NCI-H1417 treated with DMSO at 0.1 percent for 48 hours (cell line): ENCODE data around the gene TBCB.

Experiments used
- DNase-seq: peaks from one replicate; lab custom pipeline; 2025; lab: John Stamatoyannopoulos, UW

The TBCB gene

DNA sequence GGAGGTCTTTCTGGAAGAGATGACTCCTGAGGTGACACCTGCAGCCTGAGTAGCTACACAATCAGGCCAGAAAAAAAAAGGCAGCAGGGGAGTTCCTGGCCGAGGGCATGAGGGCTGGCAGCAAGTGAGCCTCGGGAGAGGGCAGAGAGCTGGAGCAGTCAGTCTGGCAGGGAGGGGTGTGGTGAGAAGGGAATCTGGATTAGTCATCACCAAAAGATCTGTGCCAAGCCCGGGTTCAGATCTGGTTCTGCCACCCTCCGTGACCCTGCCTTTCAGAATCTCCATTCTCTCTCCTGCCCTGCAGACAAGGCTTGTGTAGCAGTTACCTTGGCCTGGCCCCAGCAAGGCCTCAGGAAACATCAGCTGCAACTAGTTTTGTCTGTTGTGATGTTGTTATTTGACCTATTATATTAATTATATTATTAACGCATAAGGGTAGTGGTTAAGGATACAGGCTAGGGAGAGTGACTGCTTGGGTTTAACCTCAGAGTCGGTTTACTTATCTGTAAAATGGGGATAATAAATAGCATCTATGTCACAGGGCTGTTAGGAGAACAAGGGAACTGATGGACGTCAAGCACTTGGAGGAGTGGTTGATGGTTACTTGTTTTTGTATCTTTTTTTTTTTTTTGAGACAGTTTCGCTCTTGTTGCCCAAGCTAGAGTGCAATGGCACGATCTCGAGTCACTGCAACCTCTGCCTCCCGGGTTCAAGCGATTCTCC lies 21.9 kb downstream of the TBCB start:
- no peak for DNase-seq

DNA sequence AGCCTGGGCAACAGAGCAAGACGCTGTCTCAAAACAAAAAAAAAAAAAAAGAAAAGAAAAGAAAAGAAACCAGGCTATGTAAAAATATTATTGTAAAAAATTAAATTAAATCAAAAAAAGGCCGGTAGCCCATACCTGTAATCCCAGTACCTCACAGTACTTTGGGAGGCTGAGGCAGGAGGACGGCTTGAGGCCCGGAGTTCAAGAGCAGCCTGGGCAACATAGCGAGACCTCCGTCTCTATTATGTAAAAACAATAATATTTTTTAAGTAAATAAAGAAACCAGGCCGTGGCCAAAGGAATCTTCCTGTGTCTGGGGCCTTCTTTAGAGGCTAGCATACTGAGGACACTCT lies 23.8 kb downstream of the TBCB start:
- DNase-seq: no peak

DNA sequence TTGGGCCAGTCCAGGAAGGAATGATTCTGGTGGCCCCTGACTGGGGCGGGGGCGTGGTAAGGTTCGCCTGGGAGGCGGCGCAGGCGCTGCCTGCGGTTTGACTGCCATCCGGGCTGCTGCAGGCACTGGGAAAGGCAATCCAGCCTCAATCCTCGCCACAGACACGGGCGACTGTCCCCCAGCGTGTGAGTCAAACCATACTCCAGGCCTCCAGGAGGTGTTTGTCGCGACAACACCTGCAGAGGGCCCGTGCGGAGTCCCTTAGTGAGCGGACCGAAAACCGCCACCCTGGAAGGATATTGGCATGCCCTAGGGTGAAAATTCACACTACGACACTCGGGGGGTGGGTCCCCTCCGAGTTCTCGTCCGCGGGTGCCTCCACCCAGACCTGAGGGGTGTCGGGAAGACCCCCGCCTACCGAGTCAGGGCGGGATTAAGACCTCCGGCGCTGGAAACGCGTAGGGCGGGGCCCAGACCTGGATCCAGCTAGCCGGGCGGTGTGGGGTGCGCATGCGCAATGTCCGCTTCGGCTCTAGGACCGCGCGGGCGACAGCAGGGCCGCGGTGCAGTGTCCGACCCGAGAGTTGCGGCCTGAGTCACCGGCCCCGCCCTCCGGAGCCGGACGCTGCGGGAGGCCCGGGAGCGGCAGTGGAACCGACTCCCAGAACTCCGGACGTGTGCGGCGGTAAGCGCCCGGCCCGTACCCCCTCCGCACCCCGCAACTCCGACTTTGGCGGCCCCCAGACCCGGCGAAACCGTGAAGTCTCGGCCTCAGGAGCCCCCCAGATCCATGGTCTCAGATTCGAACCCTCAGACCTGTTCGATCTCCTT lies 24.4 kb downstream of the TBCB start, which contains the start of gene CAPNS1:
CAPNS1 (plus strand) TSS at position 594 of the 831 bp plus-strand sequence. CDS start 946 bp downstream, outside the sequence.
- peak; percentile 65 for DNase-seq

DNA sequence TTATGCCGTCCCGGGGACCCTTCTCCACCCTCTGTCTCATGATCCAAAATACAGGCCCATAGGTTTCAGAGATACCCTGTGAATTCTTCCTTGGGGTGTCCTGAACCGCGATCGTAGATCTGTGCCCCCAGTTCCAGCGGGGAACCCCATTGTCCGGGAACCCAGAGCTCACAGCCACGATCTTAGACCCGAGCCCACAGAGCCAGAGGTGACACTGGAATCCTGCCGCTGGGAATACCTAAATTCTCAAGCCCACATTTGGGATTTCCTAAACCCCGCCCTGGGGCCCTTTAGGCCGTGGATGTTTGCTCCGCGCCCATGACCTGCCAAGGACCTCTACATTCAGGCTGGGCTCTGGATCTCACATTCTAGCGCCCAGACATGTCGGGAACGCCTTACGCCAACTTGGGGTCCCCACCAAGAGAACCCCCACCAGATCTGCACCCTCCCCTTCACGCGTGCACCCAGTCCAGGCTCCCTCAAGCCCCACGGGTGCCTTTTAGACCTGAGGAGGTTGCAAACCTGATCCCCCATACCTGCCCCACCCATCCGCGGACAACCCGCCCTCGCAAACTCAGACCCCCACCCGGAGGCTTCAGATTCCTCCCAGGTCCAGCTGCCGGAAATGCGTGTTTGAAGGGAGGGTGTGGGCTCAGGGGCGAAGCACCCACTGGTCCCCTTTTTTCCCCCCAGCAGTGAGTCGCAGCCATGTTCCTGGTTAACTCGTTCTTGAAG lies 25.2 kb downstream of the TBCB start:
- no peak for DNase-seq

DNA sequence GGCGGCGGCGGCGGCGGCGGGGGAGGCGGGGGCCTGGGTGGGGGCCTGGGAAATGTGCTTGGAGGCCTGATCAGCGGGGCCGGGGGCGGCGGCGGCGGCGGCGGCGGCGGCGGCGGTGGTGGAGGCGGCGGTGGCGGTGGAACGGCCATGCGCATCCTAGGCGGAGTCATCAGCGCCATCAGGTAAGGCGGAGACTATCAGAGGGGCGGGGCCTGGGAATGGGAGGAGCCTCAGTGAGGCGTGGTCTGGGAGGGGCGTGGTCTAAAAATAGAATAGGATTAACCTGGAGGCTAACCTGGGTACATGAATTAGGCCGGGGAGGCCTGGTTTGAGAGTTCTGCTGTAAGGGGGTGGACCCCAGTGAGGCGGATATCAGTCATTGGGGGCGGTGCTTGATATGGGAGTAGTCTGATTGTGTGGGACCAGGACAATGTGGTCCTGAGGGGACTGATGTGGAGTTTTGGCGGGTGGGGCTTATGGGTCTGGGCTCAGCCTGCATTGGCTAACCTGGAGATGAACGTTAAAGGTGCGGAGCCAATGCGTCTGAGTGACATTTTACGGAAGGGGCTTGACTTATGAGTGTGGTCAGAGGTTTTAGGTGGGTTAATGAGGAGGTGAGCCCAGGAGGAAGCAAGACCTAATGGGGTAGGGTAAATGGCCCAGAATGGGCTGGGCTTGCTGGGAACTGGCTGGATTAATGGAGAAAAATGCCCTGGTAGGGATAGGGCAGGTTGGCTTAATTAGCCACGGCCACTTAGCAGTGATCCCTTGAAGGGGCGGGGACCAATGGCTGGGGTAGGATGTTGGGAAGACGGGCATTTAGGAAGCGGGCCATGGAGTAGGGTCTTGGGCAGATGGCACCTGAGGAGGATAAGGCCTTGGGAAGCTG lies 26.0 kb downstream of the TBCB start:
- DNase-seq: peak; percentile 28

DNA sequence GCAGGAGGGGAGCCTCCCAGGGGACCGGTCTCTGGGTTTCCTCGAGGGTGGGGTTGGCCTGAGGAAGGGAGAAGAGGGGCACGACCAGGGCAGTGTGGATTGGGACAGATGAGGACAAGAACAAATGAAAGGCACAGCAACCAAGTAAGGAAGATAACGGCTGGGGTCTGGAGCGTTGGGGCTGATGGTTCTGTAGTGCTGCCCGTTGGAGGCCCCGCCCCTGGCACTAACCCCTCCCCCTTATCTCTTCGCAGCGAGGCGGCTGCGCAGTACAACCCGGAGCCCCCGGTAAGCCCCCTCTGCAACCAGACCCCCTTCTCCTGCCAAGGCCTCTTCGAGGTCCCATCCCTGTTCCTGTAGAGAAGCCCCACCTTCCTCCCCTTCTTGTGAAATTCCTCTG lies 26.8 kb downstream of the TBCB start:
- no peak for DNase-seq

- DNase-seq: no peak
These were observed 27.2 kb downstream of the TBCB start for GRCh38 chr19:36142496-36142895.

GRCh38 chr19:36144624-36145023 lies 29.4 kb downstream of the TBCB start:
- no peak for DNase-seq

GRCh38 chr19:36149673-36150406 lies 34.6 kb downstream of the TBCB start:
- no peak for DNase-seq

GRCh38 chr19:36150586-36150985 lies 35.3 kb downstream of the TBCB start:
- DNase-seq: no peak

DNA sequence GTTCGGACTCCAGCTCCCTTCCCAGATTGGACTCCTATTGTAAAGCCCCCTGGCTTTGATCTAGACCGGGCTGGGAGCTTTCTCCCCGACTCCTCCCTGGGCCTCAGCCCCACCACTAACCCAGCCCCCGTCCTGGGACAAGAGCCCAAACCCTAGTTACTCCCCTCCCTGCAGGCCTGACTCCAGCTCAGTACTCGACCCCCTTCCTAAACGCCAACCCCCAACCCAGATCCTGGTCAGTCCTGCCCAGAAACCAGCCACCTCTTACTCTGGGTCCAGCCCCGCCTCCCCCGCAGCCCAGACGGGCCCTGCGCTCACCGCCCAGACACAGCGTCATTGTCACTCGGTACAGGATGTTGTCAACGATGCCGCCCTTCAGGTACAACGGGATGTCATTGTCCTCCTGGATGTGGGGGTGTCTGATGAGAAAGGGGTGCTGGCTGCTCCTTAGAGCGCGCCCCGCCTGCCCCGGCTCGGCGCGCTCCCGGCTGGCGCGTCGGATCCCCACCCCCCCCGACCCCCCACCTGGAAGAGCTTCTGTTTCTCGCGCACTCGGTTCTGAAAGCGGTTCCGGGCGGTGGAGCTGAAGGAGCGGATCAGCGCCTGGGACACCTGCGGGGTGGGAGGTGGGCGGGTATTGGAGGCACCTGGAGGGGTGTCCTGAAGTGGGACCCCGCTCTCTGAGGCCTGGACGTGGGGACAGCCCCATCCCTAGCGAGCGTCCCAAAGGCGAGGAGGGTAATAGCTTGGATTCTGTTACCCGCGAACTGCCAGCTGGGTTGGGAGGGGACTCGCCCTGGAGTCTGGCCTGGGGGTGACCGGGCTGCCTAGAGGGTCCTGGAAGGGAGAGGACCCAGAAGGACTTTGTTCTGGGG lies 36.1 kb downstream of the TBCB start:
- DNase-seq: no peak

DNA sequence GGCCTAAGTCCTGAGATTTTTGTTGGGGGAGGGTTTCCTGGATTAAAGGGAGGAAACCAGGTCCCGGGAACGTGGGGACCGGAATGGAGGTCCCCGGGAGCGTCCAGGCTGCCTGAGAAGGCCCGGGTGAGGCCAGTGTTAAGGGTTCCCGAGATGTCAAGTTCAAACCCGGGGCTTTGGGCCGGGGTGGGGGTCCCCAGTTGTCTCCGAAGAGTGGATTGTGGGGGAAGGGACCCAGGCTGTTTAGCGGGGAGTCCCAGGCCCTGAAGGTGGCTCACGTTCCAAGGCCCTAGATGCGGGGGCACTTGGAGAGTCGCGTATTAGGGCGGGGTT lies 36.7 kb downstream of the TBCB start:
- DNase-seq: no peak

GRCh38 chr19:36152352-36153091 lies 37.3 kb downstream of the TBCB start, which contains the start of gene COX7A1:
Gene COX7A1, minus strand, starts transcription at chr19:36152447. Its CDS starts 40 bp downstream, at chr19:36152407.
- no peak for DNase-seq

DNA sequence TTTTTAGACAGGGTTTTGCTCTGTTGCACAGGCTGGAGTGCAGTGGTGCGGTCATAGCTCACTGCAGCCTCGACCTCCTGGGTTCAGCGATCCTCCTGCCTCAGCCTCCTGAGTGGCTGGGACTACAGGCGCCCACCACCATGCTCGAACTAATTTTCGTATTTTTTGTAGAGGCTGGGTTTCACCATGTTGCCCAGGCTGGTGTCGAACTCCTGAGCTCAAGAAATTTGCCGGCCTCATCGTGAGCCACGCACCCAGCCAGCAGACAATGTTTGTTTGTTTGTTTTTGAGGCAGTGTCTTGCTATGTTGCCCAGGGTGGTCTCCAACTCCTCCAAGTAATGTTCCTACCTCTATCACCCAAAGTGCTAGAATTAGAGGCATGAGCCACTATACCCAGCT lies 37.9 kb downstream of the TBCB start:
- DNase-seq: no peak

GRCh38 chr19:36160821-36161596 lies 45.7 kb downstream of the TBCB start:
- DNase-seq: no peak

- no peak for DNase-seq
These were observed 48.5 kb downstream of the TBCB start for GRCh38 chr19:36163813-36164212.

- DNase-seq: peak; percentile 4
These were observed 54.0 kb downstream of the TBCB start for GRCh38 chr19:36169084-36169760.

GRCh38 chr19:36172852-36173251 lies 57.6 kb downstream of the TBCB start:
- no peak for DNase-seq
